Astrocyte (in vitro differentiated cells and primary cell): ENCODE results near the gene SLC39A2.

ENCODE experiments used
- CTCF ChIP-seq: IDR thresholded peaks from 2 replicates; pipeline ENCODE4 v1.5.1; 2011; ENCODE audit warnings: low read depth, mild to moderate bottlenecking, inconsistent platforms, low read length, moderate library complexity; ENCODE audit not compliant: insufficient read depth
- EZH2 ChIP-seq: IDR thresholded peaks from 2 replicates; pipeline ENCODE4 v1.6.1; 2012; ENCODE audit warnings: mild to moderate bottlenecking, low read length, inconsistent platforms; ENCODE audit not compliant: insufficient read depth

GRCh38 chr14:21016413-21017190 is 17.5 kb downstream of the SLC39A2 start:
- no peak for TF ChIP-seq CTCF
- no peak for TF ChIP-seq EZH2
